Stimulated activated memory B cell treated with anti-CD40 and anti-IgM and Interleukin-4, amounts not matched to agents 10 μg/mL and 1 μg/mL and 100 μg/mL, for 72 hours (primary cell): ENCODE data around the gene KCTD5.
A peak's percentile ranks its signal among the peaks of the same experiment; 100 is the strongest.

ENCODE experiments used
- ATAC-seq: fragments of 150-1000 bp; cut with Tn5 transposase; 2 replicates; pipeline ENCODE4 v1.10.0; 2021
- H3K27ac Mint-ChIP-seq: one replicate; pipeline ENCODE4 v1.8.0; 2022; ENCODE audit warnings: mild to moderate bottlenecking, mixed read lengths
- H3K27me3 Mint-ChIP-seq: one replicate; pipeline ENCODE4 v1.8.0; 2022; ENCODE audit warnings: mixed read lengths
- H3K36me3 Mint-ChIP-seq: one replicate; pipeline ENCODE4 v1.8.0; 2022; ENCODE audit warnings: mixed read lengths
- H3K4me1 Mint-ChIP-seq: one replicate; pipeline ENCODE4 v1.8.0; 2022; ENCODE audit warnings: mixed read lengths
- H3K4me3 Mint-ChIP-seq: one replicate; pipeline ENCODE4 v1.8.0; 2022; ENCODE audit warnings: mild to moderate bottlenecking, moderate library complexity, mixed read lengths
- H3K9me3 Mint-ChIP-seq: one replicate; pipeline ENCODE4 v1.8.0; 2022; ENCODE audit warnings: mixed read lengths

KCTD5 gene

GRCh38 chr16:2738615-2739014, 56.3 kb downstream of the KCTD5 start:
- Mint-ChIP-seq H3K9me3 (no peaks in the 10 kb centered on the region), H3K27ac (no peak overlapping the region), H3K36me3 (no peaks in the 10 kb centered on the region), H3K4me3 (no peak overlapping the region), H3K27me3 (peaks cover 40% of the 10 kb centered on the region), H3K4me1 (no peaks in the 10 kb centered on the region)
- no peak for ATAC-seq

- Mint-ChIP-seq H3K27ac (no peak overlapping the region), H3K4me1 (no peaks in the 10 kb centered on the region), H3K36me3 (no peaks in the 10 kb centered on the region), H3K9me3 (no peaks in the 10 kb centered on the region), H3K27me3 (peaks cover 40% of the 10 kb centered on the region), H3K4me3 (no peak overlapping the region)
- no peak for ATAC-seq
Observed at GRCh38 chr16:2739625-2740430, 57.5 kb downstream of the KCTD5 start.

GRCh38 chr16:2740476-2740875, 58.2 kb downstream of the KCTD5 start:
- Mint-ChIP-seq H3K27ac (no peak overlapping the region), H3K36me3 (no peaks in the 10 kb centered on the region), H3K9me3 (no peaks in the 10 kb centered on the region), H3K4me3 (no peak overlapping the region), H3K4me1 (no peaks in the 10 kb centered on the region), H3K27me3 (peaks cover 40% of the 10 kb centered on the region)
- no peak for ATAC-seq

GRCh38 chr16:2741168-2741567, 58.8 kb downstream of the KCTD5 start:
- no peak for ATAC-seq
- no peaks in the 10 kb centered on the region for H3K9me3 Mint-ChIP-seq
- no peaks in the 10 kb centered on the region for H3K4me1 Mint-ChIP-seq
- peaks cover 38% of the 10 kb centered on the region for H3K27me3 Mint-ChIP-seq
- no peak overlapping the region for H3K4me3 Mint-ChIP-seq
- no peak overlapping the region for H3K27ac Mint-ChIP-seq
- H3K36me3 Mint-ChIP-seq, result no peaks in the 10 kb centered on the region

- H3K4me3 Mint-ChIP-seq, result no peak overlapping the region
- no peaks in the 10 kb centered on the region for H3K9me3 Mint-ChIP-seq
Observed at GRCh38 chr16:2742323-2743006, 60.1 kb downstream of the KCTD5 start.

GRCh38 chr16:2743007-2743810, 60.9 kb downstream of the KCTD5 start:
- Mint-ChIP-seq H3K36me3 (no peaks in the 10 kb centered on the region), H3K4me3 (no peak overlapping the region), H3K27ac (no peak overlapping the region), H3K27me3 (peaks cover 19% of the 10 kb centered on the region), H3K9me3 (no peaks in the 10 kb centered on the region), H3K4me1 (no peaks in the 10 kb centered on the region)
- ATAC-seq, result no peak

More at GRCh38 chr16:2742323-2743006, 60.1 kb downstream of the KCTD5 start:
- Mint-ChIP-seq H3K27ac (no peak overlapping the region), H3K4me1 (no peaks in the 10 kb centered on the region), H3K27me3 (peaks cover 25% of the 10 kb centered on the region), H3K36me3 (no peaks in the 10 kb centered on the region)
- no peak for ATAC-seq

- peaks cover 14% of the 10 kb centered on the region for H3K27me3 Mint-ChIP-seq
- H3K9me3 Mint-ChIP-seq, result no peaks in the 10 kb centered on the region
- H3K36me3 Mint-ChIP-seq, result peaks cover 5% of the 10 kb centered on the region
- H3K4me3 Mint-ChIP-seq, result no peak overlapping the region
- no peak for ATAC-seq
- H3K27ac Mint-ChIP-seq, result no peak overlapping the region
- H3K4me1 Mint-ChIP-seq, result no peaks in the 10 kb centered on the region
Observed at GRCh38 chr16:2744711-2745110, 62.4 kb downstream of the KCTD5 start.

GRCh38 chr16:2745116-2745890, 63.0 kb downstream of the KCTD5 start:
- Mint-ChIP-seq H3K36me3 (peaks cover 11% of the 10 kb centered on the region), H3K4me3 (no peak overlapping the region), H3K27ac (no peak overlapping the region), H3K9me3 (no peaks in the 10 kb centered on the region), H3K27me3 (peaks cover 9% of the 10 kb centered on the region), H3K4me1 (peaks cover 6% of the 10 kb centered on the region)
- no peak for ATAC-seq

GRCh38 chr16:2745961-2746360, 63.6 kb downstream of the KCTD5 start:
- no peaks in the 10 kb centered on the region for H3K9me3 Mint-ChIP-seq

GRCh38 chr16:2748757-2749455, 66.6 kb downstream of the KCTD5 start:
- Mint-ChIP-seq H3K27me3 (no peaks in the 10 kb centered on the region), H3K4me3 (no peak overlapping the region), H3K9me3 (peaks cover 5% of the 10 kb centered on the region), H3K27ac (no peak overlapping the region), H3K4me1 (peaks cover 23% of the 10 kb centered on the region), H3K36me3 (peaks cover 25% of the 10 kb centered on the region)
- no peak for ATAC-seq

More at GRCh38 chr16:2745961-2746360, 63.6 kb downstream of the KCTD5 start:
- Mint-ChIP-seq H3K27me3 (peaks cover 2% of the 10 kb centered on the region), H3K4me3 (no peak overlapping the region), H3K27ac (no peak overlapping the region), H3K4me1 (peaks cover 7% of the 10 kb centered on the region), H3K36me3 (peaks cover 13% of the 10 kb centered on the region)
- ATAC-seq, result no peak

GRCh38 chr16:2749476-2749875, 67.2 kb downstream of the KCTD5 start:
- Mint-ChIP-seq H3K4me1 (peaks cover 29% of the 10 kb centered on the region), H3K4me3 (no peak overlapping the region), H3K36me3 (peaks cover 31% of the 10 kb centered on the region), H3K27ac (no peak overlapping the region), H3K9me3 (peaks cover 5% of the 10 kb centered on the region), H3K27me3 (no peaks in the 10 kb centered on the region)
- no peak for ATAC-seq

GRCh38 chr16:2749936-2750335, 67.6 kb downstream of the KCTD5 start:
- H3K36me3 Mint-ChIP-seq, result peaks cover 33% of the 10 kb centered on the region
- peak overlapping the region; percentile 99 for H3K27ac Mint-ChIP-seq
- peaks cover 34% of the 10 kb centered on the region for H3K4me1 Mint-ChIP-seq
- no peaks in the 10 kb centered on the region for H3K27me3 Mint-ChIP-seq
- ATAC-seq, result no peak
- H3K9me3 Mint-ChIP-seq, result peaks cover 5% of the 10 kb centered on the region
- H3K4me3 Mint-ChIP-seq, result peak overlapping the region; percentile 38

GRCh38 chr16:2751577-2752034, 69.3 kb downstream of the KCTD5 start:
- peak overlapping the region; percentile 95 for H3K4me3 Mint-ChIP-seq
- peaks cover 50% of the 10 kb centered on the region for H3K36me3 Mint-ChIP-seq
- no peaks in the 10 kb centered on the region for H3K27me3 Mint-ChIP-seq
- peaks cover 5% of the 10 kb centered on the region for H3K9me3 Mint-ChIP-seq
- peak; percentile 73 for ATAC-seq
- peaks cover 50% of the 10 kb centered on the region for H3K4me1 Mint-ChIP-seq
- peak overlapping the region; percentile 99 for H3K27ac Mint-ChIP-seq
